GM12878 (cell line): ENCODE measurements around the gene PDZRN4. TPM values are rescaled to one million over a fixed set of nuclear protein-coding genes. Genes with fewer than 3 reads are reported as not detected.

Source experiments
- ATAC-seq: fragments of 200-7000 bp; cut with Tn5 transposase; 3 replicates; pipeline ENCODE4 v1.9.1; 2020; ENCODE audit warnings: mild to moderate bottlenecking, moderate library complexity
- BruUV-seq: library from RNA; stranded (reverse); fragments of 400-500 nt; replicated peaks from 2 replicates; lab custom pipeline; 2021; lab: Mats Ljungman, UMichigan
- CTCF ChIA-PET: fragments of 300-600 bp; sonication (Branson Sonifier 250); formaldehyde crosslinking; extraction: SDS; loops from one replicate; lab custom pipeline; 2021; ENCODE audit warnings: inconsistent platforms; lab: Yijun Ruan, JAX
- POLR2A ChIA-PET: fragments of 350-600 bp; formaldehyde crosslinking; extraction: SDS; loops from one replicate; lab custom pipeline; 2021; ENCODE audit warnings: inconsistent platforms; lab: Charles Lee
- RAD21 ChIA-PET: fragments of 300-600 bp; sonication (Branson Sonifier 250); formaldehyde crosslinking; loops from one replicate; lab custom pipeline; 2023; ENCODE audit warnings: antibody characterized with exemption; ENCODE audit not compliant: unreplicated experiment; lab: Charles Lee
- SMC1A ChIA-PET: fragments of 300-600 bp; sonication (Branson Sonifier 250); formaldehyde crosslinking; loops from one replicate; lab custom pipeline; 2023; ENCODE audit not compliant: unreplicated experiment, uncharacterized antibody; lab: Charles Lee
- DNase-seq: peaks from one replicate; pipeline ENCODE4 v3.0.0-alpha.2; 2011; ENCODE audit warnings: low read depth, low spot score
- FAIRE-seq: peaks from 3 replicates; lab custom pipeline; 2011; peaks lifted over from hg19 to GRCh38; lab: Jason Lieb, UNC
- H2AFZ ChIP-seq: 2 replicates; pipeline ENCODE4 v1.6.0; 2011; ENCODE audit warnings: low read depth, low read length, control low read depth; ENCODE audit not compliant: control insufficient read depth
- H3K27ac ChIP-seq: 2 replicates; pipeline ENCODE4 v1.5.1; 2011; ENCODE audit warnings: control low read depth; ENCODE audit not compliant: control insufficient read depth, insufficient read depth
- H3K27me3 ChIP-seq, 2 experiments: replicated peaks in 1 of 2; 2 replicates each; pipeline versions ENCODE4 v1.6.0 to v1.6.1; 2011; ENCODE audit warnings: low read length in 1 of 2; ENCODE audit not compliant: control insufficient read depth in 2 of 2, insufficient read depth in 2 of 2
- H3K36me3 ChIP-seq, 2 experiments: 2 replicates each; pipeline ENCODE4 v1.5.1; 2011; ENCODE audit warnings: low read length in 1 of 2; ENCODE audit not compliant: control insufficient read depth in 2 of 2, insufficient read depth in 2 of 2
- H3K4me1 ChIP-seq: 2 replicates; pipeline ENCODE4 v1.6.1; 2011; ENCODE audit warnings: mild to moderate bottlenecking, low read length, moderate library complexity, mixed read lengths; ENCODE audit not compliant: control insufficient read depth, insufficient read depth
- H3K4me2 ChIP-seq: 2 replicates; pipeline ENCODE4 v1.6.0; 2011; ENCODE audit warnings: control low read depth; ENCODE audit not compliant: control insufficient read depth, insufficient read depth
- H3K4me3 ChIP-seq: fragments of 200-600 bp; sonication (generic); 2 replicates; pipeline ENCODE4 v1.5.1; 2016
- H3K79me2 ChIP-seq: 2 replicates; pipeline ENCODE4 v1.6.0; 2011; ENCODE audit warnings: low read length; ENCODE audit not compliant: control insufficient read depth, insufficient read depth
- H3K9ac ChIP-seq: 2 replicates; pipeline ENCODE4 v1.8.0; 2011; ENCODE audit warnings: low read length, control low read depth, mixed read lengths; ENCODE audit not compliant: control insufficient read depth, insufficient read depth
- H3K9me3 ChIP-seq: replicated peaks from 3 replicates; pipeline ENCODE4 v1.5.1; 2011; ENCODE audit warnings: mild to moderate bottlenecking, low read length; ENCODE audit not compliant: control insufficient read depth, insufficient read depth
- H4K20me1 ChIP-seq: 2 replicates; pipeline ENCODE4 v1.6.0; 2011; ENCODE audit not compliant: control insufficient read depth, insufficient read depth
- ASH2L ChIP-seq: fragments of 300-600, 200-600 bp; sonication (generic); IDR thresholded peaks from 2 replicates; pipeline ENCODE4 v1.6.1; 2017; ENCODE audit warnings: low read depth, mild to moderate bottlenecking, borderline replicate concordance
- BCLAF1 ChIP-seq: fragments of 450-650 bp; IDR thresholded peaks from 2 replicates; pipeline ENCODE4 v1.6.1; 2017; ENCODE audit warnings: antibody characterized with exemption, mild to moderate bottlenecking, moderate library complexity
- CHD1 ChIP-seq: IDR thresholded peaks from 2 replicates; pipeline ENCODE4 v1.6.1; 2012; ENCODE audit warnings: low read depth, low read length, improper control_type of control experiment
- ESRRA ChIP-seq: IDR thresholded peaks from 2 replicates; pipeline ENCODE4 v1.6.1; 2012; ENCODE audit warnings: mild to moderate bottlenecking, low read length, improper control_type of control experiment
- FOS ChIP-seq: IDR thresholded peaks from 3 replicates; pipeline ENCODE4 v1.6.1; 2011; ENCODE audit warnings: borderline replicate concordance; ENCODE audit not compliant: insufficient read length; ENCODE audit errors: extremely low read depth
- MXI1 ChIP-seq: fragments of 150-350 bp; IDR thresholded peaks from 2 replicates; pipeline ENCODE4 v1.6.1; 2011; ENCODE audit warnings: low read depth, mild to moderate bottlenecking, inconsistent platforms, low read length, improper control_type of control experiment
- RELA ChIP-seq: fragments of 450-650 bp; IDR thresholded peaks from 2 replicates; pipeline ENCODE4 v1.8.0; 2014; ENCODE audit warnings: borderline replicate concordance; ENCODE audit not compliant: partially characterized antibody
- ZNF207 ChIP-seq: fragments of 450-650 bp; IDR thresholded peaks from 2 replicates; pipeline ENCODE4 v1.6.1; 2014; ENCODE audit warnings: antibody characterized with exemption, mild to moderate bottlenecking, borderline replicate concordance
- ZNF622 ChIP-seq: fragments of 450-650 bp; IDR thresholded peaks from 2 replicates; pipeline ENCODE4 v1.6.1; 2017; ENCODE audit warnings: mild to moderate bottlenecking, inconsistent platforms
- WGBS: methylation state at CpG from one replicate; pipeline ENCODE4 v1.1.6; 2016; ENCODE audit warnings: low lambda C conversion rate; ENCODE audit not compliant: insufficient replicate concordance, insufficient coverage; ENCODE audit errors: missing lambda C conversion rate; 5-methylcytosine and 5-hydroxymethylcytosine counted together
- in situ Hi-C: fragments of 300-500 bp; cut with MboI; formaldehyde crosslinking; loops from 9 replicates; pipeline ENCODE4 v1.14.3; 2018; ENCODE audit warnings: mixed read lengths
- intact Hi-C: fragments of 100-400 bp; cut with micrococcal nuclease; formaldehyde crosslinking; loops from one replicate; pipeline ENCODE4 v1.14.2; 2022; ENCODE audit not compliant: unreplicated experiment
- polyA plus RNA-seq, 11 experiments: library from polyadenylated mRNA; depleted of rRNA in 4 of 11; unstranded in 6 of 11; stranded (reverse) in 5 of 11; fragments of >200 nt; fragmentation: Nextera tagmentation in 4 of 11; fragmentation: Illumina TruSeq in 1 of 11; extraction: Ambion mirVana in 4 of 11; extraction: Trizol in 1 of 11; gene quantifications; 1 replicate in 1 of 11; 2 replicates in 10 of 11; pipeline versions ENCODE4 v1.2.1 to v1.2.3, GENCODE V29; 2011 to 2016; ENCODE audit warnings: inconsistent platforms in 2 of 11, missing spikeins in 2 of 11, low read depth in 1 of 11
- total RNA-seq, 4 experiments: library from RNA; depleted of rRNA in 3 of 4; stranded (reverse); fragments of >200 nt in 3 of 4; fragmentation: Illumina TruSeq in 1 of 4; extraction: Trizol in 1 of 4; gene quantifications; 2 replicates each; pipeline versions ENCODE4 v1.2.1 to v1.2.3, GENCODE V29; 2013 to 2021

PDZRN4 gene
- total and polyA plus RNA-seq, 10 of the 15 experiments (the other 5 are each of a cell fraction or from before 2014, with no cell fraction given): 0.03 TPM; not detected in 9

GRCh38 chr12:41151793-41152192, 36.3 kb upstream of the PDZRN4 start (continued):
- no peak for TF ChIP-seq MXI1

- Histone ChIP-seq H4K20me1 (no peaks in the 10 kb centered on the region), H3K4me1 (no peaks in the 10 kb centered on the region), H2AFZ (no peak overlapping the region), H3K79me2 (no peaks in the 10 kb centered on the region), H3K36me3 (no peaks in the 10 kb centered on the region), H3K9me3 (no peaks in the 10 kb centered on the region), H3K4me2 (no peak overlapping the region), H3K4me3 (no peak overlapping the region), H3K9ac (no peak overlapping the region)
- 46% methylated on average over 5 of the region's 5 CpGs for WGBS
- DNase-seq: no peak
- intact Hi-C loops: no loop called here
- ChIA-PET POLR2A (no interaction called here), CTCF (no interaction called here)
- ATAC-seq: no peak
- TF ChIP-seq ESRRA (no peak), CHD1 (no peak), BCLAF1 (no peak), RELA (no peak), ASH2L (no peak), ZNF622 (no peak), ZNF207 (no peak), FOS (no peak)
- TF ChIP-seq, all 136 proteins: peak for 0
- in situ Hi-C loops: no loop called here
- BruUV-seq: no TSS peak
- no peak overlapping the region for H3K27ac ChIP-seq
- ChIA-PET RAD21 (no interaction called here), SMC1A (no interaction called here)
- no peak for FAIRE-seq
- H3K27me3 ChIP-seq: no peaks in the 10 kb centered on the region
Observed at GRCh38 chr12:41162461-41162860, 25.7 kb upstream of the PDZRN4 start.
